ENCODE results near the gene TMEM164.

The TMEM164 gene

DNA sequence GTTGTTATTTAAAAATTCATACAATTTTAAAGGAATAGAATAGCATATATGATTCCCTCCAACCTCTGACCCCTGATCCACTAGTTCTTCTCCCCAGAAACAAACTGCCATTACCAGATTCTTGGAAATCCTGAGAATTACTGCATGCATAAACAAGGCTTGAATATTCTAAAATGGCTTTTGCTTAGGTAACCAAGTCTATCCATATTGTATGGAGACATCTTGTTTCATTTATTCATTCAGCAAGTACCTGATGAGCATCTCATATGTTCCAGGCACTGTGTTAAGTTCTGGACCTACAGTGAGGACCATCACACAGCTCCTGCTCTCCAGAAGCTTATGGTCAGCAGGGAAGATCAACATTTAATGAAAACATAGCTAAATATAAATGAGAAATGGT is 49.4 kb downstream of the TMEM164 start:
- H3K4me3 ChIP-seq (replicated peaks; ENCODE audit: low read depth, low read length) = no peak overlapping the region
- TF ChIP-seq, protein P1, sequence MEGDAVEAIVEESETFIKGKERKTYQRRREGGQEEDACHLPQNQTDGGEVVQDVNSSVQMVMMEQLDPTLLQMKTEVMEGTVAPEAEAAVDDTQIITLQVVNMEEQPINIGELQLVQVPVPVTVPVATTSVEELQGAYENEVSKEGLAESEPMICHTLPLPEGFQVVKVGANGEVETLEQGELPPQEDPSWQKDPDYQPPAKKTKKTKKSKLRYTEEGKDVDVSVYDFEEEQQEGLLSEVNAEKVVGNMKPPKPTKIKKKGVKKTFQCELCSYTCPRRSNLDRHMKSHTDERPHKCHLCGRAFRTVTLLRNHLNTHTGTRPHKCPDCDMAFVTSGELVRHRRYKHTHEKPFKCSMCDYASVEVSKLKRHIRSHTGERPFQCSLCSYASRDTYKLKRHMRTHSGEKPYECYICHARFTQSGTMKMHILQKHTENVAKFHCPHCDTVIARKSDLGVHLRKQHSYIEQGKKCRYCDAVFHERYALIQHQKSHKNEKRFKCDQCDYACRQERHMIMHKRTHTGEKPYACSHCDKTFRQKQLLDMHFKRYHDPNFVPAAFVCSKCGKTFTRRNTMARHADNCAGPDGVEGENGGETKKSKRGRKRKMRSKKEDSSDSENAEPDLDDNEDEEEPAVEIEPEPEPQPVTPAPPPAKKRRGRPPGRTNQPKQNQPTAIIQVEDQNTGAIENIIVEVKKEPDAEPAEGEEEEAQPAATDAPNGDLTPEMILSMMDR (IDR thresholded peaks at IDR 0.05; ENCODE audit: low read depth, low read length, missing control alignments) = no peak
- DNase-seq (ENCODE audit: extremely low read depth, low read depth) = no peak

- no peak for DNase-seq (ENCODE audit: extremely low read depth, low read depth)
- no peak overlapping the region for H3K4me3 ChIP-seq (replicated peaks; ENCODE audit: low read depth, low read length)
- TF ChIP-seq, protein P1 (IDR thresholded peaks at IDR 0.05; ENCODE audit: low read depth, low read length, missing control alignments) = no peak
These were observed 50.5 kb downstream of the TMEM164 start for GRCh38 chrX:110053453-110053852.

DNA sequence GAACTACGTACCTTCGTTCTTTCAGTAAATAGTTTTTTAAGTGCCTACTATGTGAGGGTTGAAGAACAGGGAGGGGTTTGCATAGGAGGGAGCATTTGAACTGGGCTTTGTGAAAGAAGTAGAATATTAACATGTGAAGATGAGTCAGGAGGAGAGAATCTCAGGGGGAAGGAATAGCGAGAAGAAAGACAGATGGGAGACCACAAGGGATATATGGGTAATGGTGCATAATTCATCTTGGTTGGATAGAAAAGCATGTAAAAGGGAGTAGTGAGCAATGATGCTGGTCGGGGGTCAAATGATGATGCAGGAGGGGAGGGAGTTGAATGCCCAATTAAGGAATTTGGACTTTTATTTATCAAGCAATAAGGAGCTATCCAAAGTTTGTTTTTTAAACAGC is 52.7 kb downstream of the TMEM164 start:
- no peak for DNase-seq (ENCODE audit: extremely low read depth, low read depth)
- no peak overlapping the region for H3K4me3 ChIP-seq (replicated peaks; ENCODE audit: low read depth, low read length)
- TF ChIP-seq, protein P1 (IDR thresholded peaks at IDR 0.05; ENCODE audit: low read depth, low read length, missing control alignments) = no peak

GRCh38 chrX:110056419-110056818 is 53.5 kb downstream of the TMEM164 start:
- TF ChIP-seq, protein P1 (IDR thresholded peaks at IDR 0.05; ENCODE audit: low read depth, low read length, missing control alignments) = no peak
- DNase-seq (ENCODE audit: extremely low read depth, low read depth) = no peak
- no peak overlapping the region for H3K4me3 ChIP-seq (replicated peaks; ENCODE audit: low read depth, low read length)

DNA sequence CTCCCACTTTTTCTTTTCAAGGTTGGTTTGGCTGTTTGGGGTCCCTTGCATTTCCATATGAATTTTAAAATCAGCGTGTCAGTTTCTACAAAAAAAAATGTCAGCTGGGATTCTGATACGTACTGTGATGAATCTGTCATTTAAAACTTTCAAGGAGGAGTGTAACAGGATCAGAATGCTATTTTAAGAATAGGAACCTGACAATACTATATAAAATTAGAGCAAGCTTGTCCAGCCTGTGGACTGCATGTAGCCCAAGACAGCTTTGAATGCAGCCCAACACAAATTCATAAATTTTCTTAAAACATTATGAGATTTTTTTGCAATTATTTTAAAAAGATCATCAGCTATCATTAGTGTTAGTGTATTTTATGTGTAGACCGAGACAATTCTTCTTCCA is 56.5 kb downstream of the TMEM164 start:
- TF ChIP-seq, protein P1 (IDR thresholded peaks at IDR 0.05; ENCODE audit: low read depth, low read length, missing control alignments) = no peak
- no peak overlapping the region for H3K4me3 ChIP-seq (replicated peaks; ENCODE audit: low read depth, low read length)
- no peak for DNase-seq (ENCODE audit: extremely low read depth, low read depth)

DNA sequence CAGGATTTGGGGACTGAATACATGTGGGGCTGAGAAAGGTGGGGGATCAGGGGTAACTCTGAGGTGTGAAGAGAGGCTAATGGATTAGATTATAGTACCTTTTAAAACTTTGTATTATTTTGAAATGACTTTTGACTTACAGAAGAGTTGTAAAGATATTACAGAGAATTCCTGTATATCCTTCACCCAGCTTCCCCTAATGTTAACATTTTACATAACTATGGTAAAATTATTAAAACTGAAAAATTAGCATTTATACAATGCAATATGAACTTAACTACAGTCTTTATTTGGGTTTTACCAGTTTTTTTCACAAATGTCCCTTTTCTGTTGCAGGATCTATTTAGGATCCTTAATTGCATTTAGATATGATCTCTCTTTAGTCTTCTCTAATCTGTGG is 57.4 kb downstream of the TMEM164 start:
- no peak overlapping the region for H3K4me3 ChIP-seq (replicated peaks; ENCODE audit: low read depth, low read length)
- TF ChIP-seq, protein P1 (IDR thresholded peaks at IDR 0.05; ENCODE audit: low read depth, low read length, missing control alignments) = no peak

DNA sequence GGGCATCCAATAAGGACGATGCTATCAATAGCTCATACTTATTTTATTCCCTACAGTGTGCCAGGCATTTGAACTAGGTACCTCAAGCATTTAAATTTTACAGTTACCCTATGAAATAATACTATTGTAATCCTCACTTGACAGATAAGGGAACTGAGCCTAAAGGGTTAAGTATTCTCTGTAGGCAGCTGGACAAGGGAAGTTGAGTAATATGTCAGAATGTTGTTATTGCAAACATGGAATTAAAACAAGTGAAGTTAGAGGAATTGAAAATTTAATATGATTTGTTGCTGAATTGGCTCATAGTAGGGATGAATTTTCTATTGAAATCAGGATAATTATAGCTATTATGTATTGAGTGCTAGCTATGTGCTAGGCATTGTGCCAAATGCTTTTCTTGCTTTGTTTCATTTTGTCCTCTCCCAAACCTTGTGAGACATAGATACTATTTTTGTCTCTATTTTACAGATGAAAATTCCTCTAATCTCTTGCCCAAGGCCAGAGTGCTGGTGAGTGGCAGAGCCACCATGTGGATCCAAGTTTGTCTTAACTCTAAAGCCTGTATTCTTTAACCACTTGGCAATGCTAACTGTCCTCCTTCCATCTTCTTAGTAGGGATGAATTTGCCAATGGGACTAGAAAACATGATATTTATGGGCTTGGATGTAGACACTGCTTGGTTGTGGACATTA is 58.1 kb downstream of the TMEM164 start:
- H3K4me3 ChIP-seq (replicated peaks; ENCODE audit: low read depth, low read length) = no peak overlapping the region
- no peak for DNase-seq (ENCODE audit: extremely low read depth, low read depth)
- TF ChIP-seq, protein P1 (IDR thresholded peaks at IDR 0.05; ENCODE audit: low read depth, low read length, missing control alignments) = no peak

More for the DNA sequence above, 57.4 kb downstream of the TMEM164 start:
- no peak for DNase-seq (ENCODE audit: extremely low read depth, low read depth)
